NCI-H146 treated with DMSO at 0.1 percent for 48 hours (cell line): ENCODE data around the gene GNAZ.
A peak's percentile ranks its signal among the peaks of the same experiment; 100 is the strongest.

Experiments used
- DNase-seq: peaks from one replicate; lab custom pipeline; 2025; ENCODE audit not compliant: unreplicated experiment; lab: John Stamatoyannopoulos, UW

The GNAZ gene

GRCh38 chr22:23075525-23076216 lies 5.4 kb downstream of the GNAZ start:
- DNase-seq: no peak

DNA sequence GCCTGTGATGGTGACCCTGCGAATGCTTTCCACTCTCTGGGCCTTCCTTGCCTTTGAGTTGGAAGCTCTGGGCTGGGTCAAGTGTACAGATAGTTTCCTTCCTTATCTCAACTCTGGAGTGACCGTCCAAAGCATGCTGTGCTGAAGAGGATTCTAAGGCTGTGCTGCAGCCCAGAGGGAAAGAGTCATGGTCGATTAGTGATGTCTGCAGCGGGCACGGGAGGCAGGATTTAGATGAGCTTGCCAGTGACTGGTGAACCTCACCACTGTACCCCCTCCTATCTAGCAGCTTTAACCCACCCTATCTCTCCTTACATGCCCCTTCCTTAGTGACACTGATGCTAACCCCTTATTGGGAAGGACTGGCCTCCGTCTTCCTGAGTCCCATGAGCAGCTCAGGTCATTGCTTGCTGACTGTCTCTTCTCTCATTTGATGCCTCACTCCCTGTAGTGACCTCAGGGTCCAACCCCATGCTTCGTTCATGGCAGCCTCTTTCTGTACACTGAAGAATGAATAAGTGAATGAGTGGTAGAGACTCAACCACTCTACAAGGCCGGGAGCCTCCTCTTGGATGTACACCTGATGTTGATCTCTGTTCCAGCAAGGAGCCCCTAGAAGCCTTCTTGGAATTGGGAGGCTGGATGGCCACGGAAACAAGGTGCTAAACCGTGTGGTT lies 6.7 kb downstream of the GNAZ start:
- DNase-seq: no peak

GRCh38 chr22:23077627-23078461 lies 7.5 kb downstream of the GNAZ start:
- DNase-seq: peak; percentile 53

DNA sequence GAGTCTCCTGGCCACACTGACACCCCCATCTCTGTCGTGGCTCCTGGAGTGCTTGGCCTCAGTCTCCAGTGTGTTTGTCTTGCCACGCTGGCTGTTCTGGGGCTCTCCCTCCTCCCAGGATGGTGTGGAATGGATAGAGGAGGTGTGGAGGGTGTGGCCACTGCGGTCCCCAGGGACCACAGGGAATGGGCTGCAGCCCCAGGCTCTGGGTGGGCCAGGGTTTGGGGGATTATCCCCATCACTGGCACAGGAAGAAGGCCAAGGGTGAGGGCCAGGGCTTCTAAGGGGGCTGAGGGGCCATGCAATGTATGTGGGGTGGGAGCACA lies 8.1 kb downstream of the GNAZ start:
- DNase-seq: no peak

DNA sequence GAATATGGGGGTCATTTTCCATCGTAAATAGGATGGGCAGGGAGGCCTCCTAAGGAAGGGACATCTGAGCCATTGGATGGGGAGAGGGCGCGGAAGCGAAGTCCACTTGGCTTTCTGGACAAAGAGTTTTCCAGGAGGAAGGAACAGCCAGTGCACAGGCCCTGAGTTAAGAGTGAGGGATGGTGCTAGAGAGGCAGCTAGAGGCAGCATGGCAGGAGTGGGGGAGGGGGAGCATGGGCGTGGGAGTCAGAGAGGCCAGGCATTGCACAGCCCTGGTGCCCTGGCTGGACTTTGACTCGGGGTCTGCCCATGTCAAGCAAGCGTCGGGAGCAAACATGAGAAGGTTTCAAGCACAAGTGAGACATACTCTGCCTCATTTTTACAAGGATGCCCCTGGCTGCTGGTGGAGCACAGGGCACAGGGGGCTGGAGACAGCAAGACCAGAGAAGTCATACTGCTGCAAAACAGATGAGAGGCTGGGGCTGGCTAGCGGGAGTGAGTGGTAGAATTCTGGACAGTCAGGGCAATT lies 9.0 kb downstream of the GNAZ start:
- no peak for DNase-seq

DNA sequence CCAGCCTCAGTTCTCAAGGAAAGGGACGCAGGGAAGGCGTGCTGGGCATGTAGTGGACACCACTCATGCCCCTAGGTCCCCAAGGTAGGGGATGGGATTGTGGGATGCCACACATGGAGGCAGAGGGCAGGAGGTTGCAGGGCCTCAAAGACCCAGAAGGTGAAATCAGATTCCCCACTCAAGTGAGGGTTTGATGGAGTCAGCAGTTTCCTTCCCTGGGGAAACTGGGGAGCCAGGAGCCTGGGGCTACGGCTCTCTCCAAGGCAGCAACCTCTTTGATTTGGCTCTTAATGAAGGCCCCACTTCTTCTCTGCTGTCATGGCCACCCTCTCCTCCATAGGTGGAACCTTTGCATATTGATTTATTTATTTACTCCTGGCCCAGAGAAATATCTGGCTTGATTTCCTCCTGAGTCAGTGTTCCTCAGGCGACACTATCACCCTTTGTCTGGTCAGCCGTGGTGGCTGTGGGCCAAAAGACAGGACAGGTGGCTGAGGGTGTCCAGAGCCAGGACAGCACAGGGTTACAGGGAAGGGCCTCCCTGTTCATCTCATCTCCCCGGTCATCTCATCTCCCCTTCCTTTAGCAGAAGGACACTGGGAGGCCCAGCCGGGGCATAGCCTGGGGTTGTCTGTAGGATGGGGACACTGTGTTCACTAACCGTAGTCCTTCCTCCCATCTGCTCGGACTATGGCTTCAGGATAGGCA lies 9.6 kb downstream of the GNAZ start:
- no peak for DNase-seq

DNA sequence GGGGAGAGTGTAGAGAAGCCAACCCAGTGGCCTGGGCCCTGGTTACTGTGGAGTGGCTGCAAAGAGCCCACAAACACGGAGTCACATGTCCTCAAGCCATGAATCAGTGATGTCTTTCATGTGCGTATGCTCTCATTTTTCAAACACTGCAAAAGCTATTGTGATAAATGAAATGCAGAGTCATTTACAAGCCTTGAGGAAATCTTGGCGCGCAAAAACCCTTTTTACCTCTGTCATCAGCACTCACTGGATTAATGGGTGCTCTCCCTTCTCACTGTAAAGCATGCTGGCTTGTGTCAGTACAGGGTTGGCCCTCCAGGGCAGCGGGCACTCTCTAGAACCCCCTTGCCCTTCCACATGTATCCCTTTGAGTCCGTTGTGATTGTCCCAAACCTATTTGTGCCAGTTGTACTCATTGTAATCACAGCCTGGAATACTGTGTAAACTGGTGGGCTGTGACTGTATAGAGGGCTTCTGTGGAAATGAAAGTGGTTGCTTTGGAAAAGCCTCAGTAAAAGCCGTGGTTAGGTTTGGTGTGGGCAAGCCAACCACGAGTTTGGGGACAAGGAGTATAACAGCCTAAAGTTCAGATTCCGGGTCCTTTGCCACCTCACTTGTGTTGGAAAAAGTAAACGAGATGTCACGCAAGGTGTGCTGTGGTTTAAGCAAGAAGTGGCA lies 10.4 kb downstream of the GNAZ start:
- no peak for DNase-seq

DNA sequence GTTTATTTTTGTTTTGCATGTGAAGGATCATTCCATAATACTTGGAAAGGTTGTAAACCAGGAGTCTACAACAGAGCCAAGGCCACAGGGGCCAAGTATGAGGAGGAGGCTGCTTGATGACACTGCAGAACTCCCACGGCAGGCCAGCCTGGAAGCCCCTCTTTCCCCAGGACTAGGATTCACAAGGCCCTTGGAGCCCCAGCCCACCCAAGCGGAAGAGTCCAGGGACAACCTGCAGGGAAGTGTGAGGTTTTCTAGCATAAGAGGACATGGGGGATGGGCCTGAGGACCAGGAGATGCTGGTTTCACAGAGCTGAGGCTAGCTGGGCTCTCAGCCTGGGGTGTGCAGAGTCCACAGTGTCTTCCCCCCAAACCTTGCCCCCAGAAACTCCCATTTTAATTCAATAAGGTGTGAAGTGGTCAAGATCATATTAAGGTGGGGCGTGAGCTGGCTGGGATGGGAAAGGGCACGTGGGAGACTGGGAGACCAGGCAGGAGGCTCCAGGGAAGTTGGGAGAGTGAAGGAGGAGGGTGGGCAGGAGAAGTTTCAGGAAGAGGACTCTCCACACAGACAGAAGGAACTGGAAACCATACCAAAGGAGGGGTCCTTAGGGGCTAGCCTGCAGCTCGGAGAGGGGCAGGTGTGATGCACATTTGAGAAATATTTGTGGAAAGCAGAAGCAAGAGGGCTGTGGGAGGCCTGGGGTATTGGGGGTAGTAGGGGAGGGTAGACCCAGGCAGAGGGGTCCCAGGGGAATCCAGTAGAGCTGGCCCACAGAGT lies 12.4 kb downstream of the GNAZ start:
- DNase-seq: no peak

DNA sequence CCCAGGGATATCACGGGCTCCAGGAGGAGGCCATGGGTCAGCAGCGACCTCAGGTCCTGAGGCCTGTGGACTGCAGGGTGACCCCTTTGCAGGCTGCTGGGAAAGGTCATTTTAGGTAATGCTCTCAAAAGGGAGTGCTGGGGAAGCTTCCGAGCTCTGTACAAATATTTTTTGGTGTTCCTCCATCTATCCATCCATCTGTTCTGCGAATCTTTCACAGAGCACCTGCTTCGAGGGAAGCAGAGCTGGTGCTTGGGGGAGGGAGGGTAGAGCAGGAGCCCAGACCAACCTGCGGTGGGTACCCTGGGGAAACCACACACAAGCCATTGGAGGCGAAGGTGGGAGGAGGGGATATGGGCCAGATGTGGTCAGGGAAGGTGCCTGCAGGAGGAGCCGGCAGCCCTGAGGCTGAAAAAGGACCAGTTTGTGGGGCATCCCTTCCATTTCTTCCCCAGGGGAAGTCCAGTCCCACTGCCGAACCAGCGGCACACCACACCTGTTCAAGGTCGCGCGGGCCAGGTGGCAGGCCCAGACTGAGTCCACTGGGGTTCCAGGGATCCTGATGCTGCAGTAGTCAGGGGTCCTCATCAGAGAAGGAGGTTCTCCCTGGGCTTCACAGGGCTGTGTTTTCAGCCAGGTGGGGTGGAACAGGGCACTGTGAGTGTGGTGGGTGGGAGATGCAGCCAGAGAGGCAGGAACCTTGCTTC lies 13.1 kb downstream of the GNAZ start:
- DNase-seq: no peak

GRCh38 chr22:23084453-23085350 lies 14.4 kb downstream of the GNAZ start:
- DNase-seq: no peak

GRCh38 chr22:23085351-23085671 lies 15.0 kb downstream of the GNAZ start:
- no peak for DNase-seq

- no peak for DNase-seq
These were observed 15.5 kb downstream of the GNAZ start for GRCh38 chr22:23085785-23086184.

- DNase-seq: no peak
These were observed 15.9 kb downstream of the GNAZ start for GRCh38 chr22:23086263-23086662.

DNA sequence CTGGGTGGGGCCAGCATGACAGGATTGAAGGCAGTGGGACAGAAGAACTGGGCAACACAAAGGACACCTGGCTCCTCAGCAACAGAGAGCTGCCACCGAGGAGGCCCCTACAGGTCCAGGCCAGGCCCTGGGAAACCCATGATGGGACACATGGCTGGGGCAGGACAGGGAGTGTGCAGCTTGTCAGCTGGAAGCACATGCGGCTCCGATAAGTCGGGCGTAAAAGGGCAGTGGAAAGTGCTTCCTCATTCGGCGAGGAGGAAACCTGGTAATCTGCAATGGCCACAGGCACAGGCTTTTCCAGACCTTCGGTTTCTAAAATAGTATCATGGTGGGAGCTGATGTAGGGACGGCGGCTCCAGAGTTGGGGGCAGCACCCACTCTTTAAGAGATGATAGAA lies 16.5 kb downstream of the GNAZ start:
- no peak for DNase-seq

DNA sequence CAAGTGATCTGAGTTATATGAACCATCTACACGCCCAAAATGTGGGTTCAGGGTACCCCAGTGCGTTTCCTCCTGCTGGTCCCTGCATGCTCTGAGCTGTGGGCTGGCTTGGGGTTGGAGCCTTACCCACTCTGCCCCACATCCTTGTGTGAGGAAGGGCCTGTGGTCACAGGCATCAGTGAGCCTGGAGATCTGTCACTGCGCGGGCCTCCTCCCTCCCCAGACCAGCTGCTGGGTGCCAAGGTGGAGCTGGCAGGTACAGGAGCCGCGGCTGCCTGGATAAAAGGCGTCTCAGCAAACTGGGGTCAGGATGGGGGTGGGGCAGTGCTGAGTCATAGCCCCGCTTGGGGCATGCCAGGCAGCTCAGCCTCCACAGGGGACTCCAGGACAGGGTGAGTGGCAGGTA lies 17.9 kb downstream of the GNAZ start:
- no peak for DNase-seq

DNA sequence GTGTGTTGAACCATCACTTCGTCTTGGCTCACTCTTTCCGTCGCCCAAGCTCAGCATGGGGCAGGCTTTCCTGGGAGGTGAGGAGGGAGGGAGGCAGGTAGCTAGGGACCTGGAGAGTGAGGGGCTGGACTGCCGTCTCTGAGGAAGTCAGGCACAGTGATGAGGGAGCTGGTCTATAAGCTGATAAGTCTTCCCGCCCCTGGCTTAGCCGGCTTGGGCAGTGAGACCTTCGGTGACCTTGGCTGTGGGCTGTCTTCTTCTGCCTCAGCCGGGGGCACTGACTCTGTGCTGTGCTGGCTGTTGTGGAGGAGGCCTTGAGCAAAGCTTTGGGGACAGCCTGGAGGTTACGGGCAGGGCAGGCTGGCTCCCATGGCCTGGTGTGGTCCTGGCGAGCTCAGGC lies 18.7 kb downstream of the GNAZ start:
- no peak for DNase-seq

DNA sequence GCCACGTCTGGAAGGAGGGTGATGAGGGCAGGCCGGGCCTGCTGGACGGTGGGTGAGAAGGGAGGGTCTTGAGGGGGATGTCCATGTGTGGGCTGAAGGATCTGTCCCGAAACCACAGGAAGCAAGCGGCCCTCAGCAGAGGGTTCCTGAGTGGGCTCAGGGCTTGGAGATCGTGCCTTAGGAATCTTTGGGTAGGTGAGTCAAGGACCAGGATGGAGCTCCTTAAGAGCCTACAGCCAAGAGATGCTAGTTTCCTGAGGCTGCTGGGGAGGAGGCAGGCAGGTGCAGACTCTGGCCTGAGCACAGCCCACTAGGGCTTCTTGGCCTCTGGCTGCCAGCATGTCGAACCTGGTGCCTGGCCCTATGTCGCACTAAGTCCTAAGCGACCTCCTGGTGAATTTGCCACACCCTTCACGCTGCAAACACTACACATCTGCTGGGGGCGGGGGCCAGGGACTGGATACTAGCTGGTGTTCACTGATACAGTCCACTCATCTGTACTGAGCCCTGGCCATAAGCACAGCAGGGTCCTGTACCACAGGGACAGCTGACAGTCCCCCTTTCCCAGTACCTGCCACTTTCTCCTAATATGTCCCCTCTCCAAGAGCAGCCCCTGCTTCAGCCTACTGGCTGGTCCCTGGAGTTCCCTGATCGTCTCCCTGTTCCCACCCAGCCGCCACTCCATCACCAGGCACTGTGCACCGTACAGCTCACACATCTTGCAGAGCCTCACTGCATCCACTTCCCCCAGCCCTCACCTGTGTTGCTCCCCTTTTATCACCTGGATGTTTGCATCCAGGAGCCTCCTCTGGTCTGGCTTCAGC lies 19.5 kb downstream of the GNAZ start:
- no peak for DNase-seq

- DNase-seq: no peak
These were observed 20.1 kb downstream of the GNAZ start for GRCh38 chr22:23090457-23090835.
